ENCODE results near the gene ZNF292. TPM values are rescaled to one million over a fixed set of nuclear protein-coding genes. Genes with fewer than 3 reads are reported as not detected.

The ZNF292 gene
- total RNA-seq, 1 experiment from 2014 or later: 34.1 TPM

DNA sequence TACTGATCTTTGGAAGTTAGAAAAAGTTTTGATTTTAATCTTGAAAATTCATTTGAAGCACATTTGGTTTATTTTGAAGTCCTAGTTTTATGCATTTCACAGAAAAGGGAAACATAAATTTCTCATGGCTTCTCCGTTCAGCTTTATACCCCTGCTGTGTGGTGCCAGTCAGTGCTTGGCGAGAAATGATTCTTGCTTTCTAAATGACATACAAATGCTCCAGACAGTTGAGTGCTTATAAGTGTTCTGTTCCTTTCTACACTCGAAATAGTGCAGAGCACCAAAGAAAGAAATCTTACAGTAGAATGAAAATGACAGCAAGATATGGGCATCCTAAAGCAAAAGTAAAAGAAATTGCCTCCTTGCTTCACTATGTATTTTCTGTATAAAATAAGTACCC, 9.0 kb upstream of the ZNF292 start:
- no peak overlapping the region for H2AFZ ChIP-seq
- BruUV-seq (replicated peaks): no TSS peak
- H3K27me3 ChIP-seq (ENCODE audit: insufficient read depth, low read depth): no peaks in the 10 kb centered on the region
- no peaks in the 10 kb centered on the region for H3K9me2 ChIP-seq (ENCODE audit: insufficient read depth)
- H3K36me3 ChIP-seq (ENCODE audit: low read depth): no peaks in the 10 kb centered on the region
- no peaks in the 10 kb centered on the region for H4K20me1 ChIP-seq (ENCODE audit: insufficient read depth)
- H3K4me2 ChIP-seq: no peak overlapping the region
- H3K79me2 ChIP-seq (ENCODE audit: low read depth): no peaks in the 10 kb centered on the region
- no peaks in the 10 kb centered on the region for H3F3A ChIP-seq (ENCODE audit: insufficient read depth, low read depth)
- ChIA-PET CTCF (no interaction called here), POLR2A (ENCODE audit: unreplicated experiment) (no interaction called here)
- no peaks in the 10 kb centered on the region for H3K9me3 ChIP-seq (ENCODE audit: insufficient read depth, low read depth)
- no peak for DNase-seq
- H3K4me3 ChIP-seq: no peak overlapping the region
- no peaks in the 10 kb centered on the region for H3K4me1 ChIP-seq (replicated peaks; ENCODE audit: insufficient read depth)
- intact Hi-C loops (cut with micrococcal nuclease; ENCODE audit: unreplicated experiment): no loop called here
- H3K27ac ChIP-seq: no peak overlapping the region
- no peak for TF ChIP-seq EZH2 (IDR thresholded peaks at IDR 0.05; ENCODE audit: low read depth)
- TF ChIP-seq, protein P1, sequence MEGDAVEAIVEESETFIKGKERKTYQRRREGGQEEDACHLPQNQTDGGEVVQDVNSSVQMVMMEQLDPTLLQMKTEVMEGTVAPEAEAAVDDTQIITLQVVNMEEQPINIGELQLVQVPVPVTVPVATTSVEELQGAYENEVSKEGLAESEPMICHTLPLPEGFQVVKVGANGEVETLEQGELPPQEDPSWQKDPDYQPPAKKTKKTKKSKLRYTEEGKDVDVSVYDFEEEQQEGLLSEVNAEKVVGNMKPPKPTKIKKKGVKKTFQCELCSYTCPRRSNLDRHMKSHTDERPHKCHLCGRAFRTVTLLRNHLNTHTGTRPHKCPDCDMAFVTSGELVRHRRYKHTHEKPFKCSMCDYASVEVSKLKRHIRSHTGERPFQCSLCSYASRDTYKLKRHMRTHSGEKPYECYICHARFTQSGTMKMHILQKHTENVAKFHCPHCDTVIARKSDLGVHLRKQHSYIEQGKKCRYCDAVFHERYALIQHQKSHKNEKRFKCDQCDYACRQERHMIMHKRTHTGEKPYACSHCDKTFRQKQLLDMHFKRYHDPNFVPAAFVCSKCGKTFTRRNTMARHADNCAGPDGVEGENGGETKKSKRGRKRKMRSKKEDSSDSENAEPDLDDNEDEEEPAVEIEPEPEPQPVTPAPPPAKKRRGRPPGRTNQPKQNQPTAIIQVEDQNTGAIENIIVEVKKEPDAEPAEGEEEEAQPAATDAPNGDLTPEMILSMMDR (conservative IDR thresholded peaks at IDR 0.05): no peak

DNA sequence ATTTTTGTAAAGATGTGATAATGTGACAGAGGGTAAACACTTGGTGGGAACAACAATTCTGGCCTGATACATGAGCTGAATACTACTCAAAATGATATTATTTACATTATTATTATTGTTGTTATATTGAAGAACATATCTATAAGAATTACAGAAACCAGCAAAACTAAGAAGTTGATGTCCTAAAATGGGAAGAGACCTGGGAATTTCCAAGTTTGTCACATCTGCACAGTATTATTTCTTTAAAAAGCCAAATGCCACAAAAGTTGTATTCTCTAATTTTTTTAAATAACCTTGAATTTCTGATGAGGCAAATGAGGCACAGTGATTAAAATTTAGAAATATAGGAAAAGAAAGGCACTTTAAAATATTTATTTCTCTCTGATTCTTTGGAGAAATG, 5.0 kb upstream of the ZNF292 start:
- Histone ChIP-seq H3K4me2 (no peak overlapping the region), H3F3A (ENCODE audit: insufficient read depth, low read depth) (no peaks in the 10 kb centered on the region), H4K20me1 (ENCODE audit: insufficient read depth) (no peaks in the 10 kb centered on the region), H3K4me1 (replicated peaks; ENCODE audit: insufficient read depth) (peaks cover 9% of the 10 kb centered on the region), H3K4me3 (no peak overlapping the region), H3K27me3 (ENCODE audit: insufficient read depth, low read depth) (no peaks in the 10 kb centered on the region), H3K9me3 (ENCODE audit: insufficient read depth, low read depth) (no peaks in the 10 kb centered on the region), H2AFZ (no peak overlapping the region), H3K79me2 (ENCODE audit: low read depth) (peaks cover 2% of the 10 kb centered on the region; the same call in 1 of the 2 replicates), H3K9me2 (ENCODE audit: insufficient read depth) (no peaks in the 10 kb centered on the region), H3K27ac (no peak overlapping the region), H3K36me3 (ENCODE audit: low read depth) (no peaks in the 10 kb centered on the region)
- BruUV-seq (replicated peaks): no TSS peak
- TF ChIP-seq EZH2 (IDR thresholded peaks at IDR 0.05; ENCODE audit: low read depth): no peak
- TF ChIP-seq, protein P1 (conservative IDR thresholded peaks at IDR 0.05): no peak
- CTCF ChIA-PET: no interaction called here
- POLR2A ChIA-PET (ENCODE audit: unreplicated experiment): no interaction called here
- intact Hi-C loops (cut with micrococcal nuclease; ENCODE audit: unreplicated experiment): no loop called here
- DNase-seq: no peak

DNA sequence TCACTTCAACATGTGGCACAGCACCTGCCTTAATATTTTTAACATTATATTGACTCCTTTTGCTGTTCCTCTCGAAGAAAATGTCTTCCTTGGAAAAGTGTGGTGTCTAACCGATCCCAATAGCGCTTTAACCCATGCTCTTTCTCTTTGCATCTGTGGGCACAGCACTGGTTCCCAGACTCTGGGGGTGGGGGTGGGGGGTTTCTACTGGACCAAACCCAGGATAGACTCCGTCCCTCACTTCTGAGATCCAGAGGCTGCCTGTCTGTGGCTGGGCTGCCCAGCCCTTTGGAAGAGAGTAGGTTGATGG, 3.9 kb upstream of the ZNF292 start:
- no peak for DNase-seq
- TF ChIP-seq, protein P1 (conservative IDR thresholded peaks at IDR 0.05): no peak
- no peak for TF ChIP-seq EZH2 (IDR thresholded peaks at IDR 0.05; ENCODE audit: low read depth)
- Histone ChIP-seq H3K9me3 (ENCODE audit: insufficient read depth, low read depth) (no peaks in the 10 kb centered on the region), H2AFZ (no peak overlapping the region), H3K9me2 (ENCODE audit: insufficient read depth) (no peaks in the 10 kb centered on the region), H3K4me2 (no peak overlapping the region), H3K79me2 (ENCODE audit: low read depth) (peaks cover 13% of the 10 kb centered on the region), H3K27me3 (ENCODE audit: insufficient read depth, low read depth) (no peaks in the 10 kb centered on the region), H4K20me1 (ENCODE audit: insufficient read depth) (peaks cover 3% of the 10 kb centered on the region; the same call in 1 of the 2 replicates), H3F3A (ENCODE audit: insufficient read depth, low read depth) (no peaks in the 10 kb centered on the region), H3K27ac (no peak overlapping the region), H3K36me3 (ENCODE audit: low read depth) (no peaks in the 10 kb centered on the region), H3K4me3 (no peak overlapping the region), H3K4me1 (replicated peaks; ENCODE audit: insufficient read depth) (peaks cover 9% of the 10 kb centered on the region)
- no TSS peak for BruUV-seq (replicated peaks)
- ChIA-PET POLR2A (ENCODE audit: unreplicated experiment) (no interaction called here), CTCF (no interaction called here)
- intact Hi-C loops (cut with micrococcal nuclease; ENCODE audit: unreplicated experiment): no loop called here

Measured in PC-9 (cell line).